Activated T-helper 1 cell treated with anti-CD3 and anti-CD28 coated beads, Interleukin-12 subunit alpha, Interleukin-12 subunit beta, Interleukin-2, Interleukin-4 antibody, amounts not matched to agents 30 ng/mL and 10 ng/mL and 1 ng/mL, durations not matched to agents 14 hours and 24 hours and 36 hours (primary cell): ENCODE data around the gene TPCN2. TPM values are rescaled to one million over a fixed set of nuclear protein-coding genes. Genes with fewer than 3 reads are reported as not detected.

Experiments used
- DNase-seq: peaks from one replicate; pipeline ENCODE4 v3.0.0; 2021; ENCODE audit warnings: low spot score
- H3K27ac Mint-ChIP-seq: one replicate; pipeline ENCODE4 v1.8.0; 2021; ENCODE audit warnings: mild to moderate bottlenecking, mixed read lengths
- H3K27me3 Mint-ChIP-seq: one replicate; pipeline ENCODE4 v1.8.0; 2022; ENCODE audit warnings: mild to moderate bottlenecking, moderate library complexity, mixed read lengths; ENCODE audit not compliant: insufficient read depth
- H3K36me3 Mint-ChIP-seq: one replicate; pipeline ENCODE4 v1.8.0; 2021; ENCODE audit warnings: low read depth, mixed read lengths
- H3K4me1 Mint-ChIP-seq: one replicate; pipeline ENCODE4 v1.8.0; 2021; ENCODE audit warnings: low read depth, mixed read lengths
- H3K4me3 Mint-ChIP-seq: one replicate; pipeline ENCODE4 v1.8.0; 2021; ENCODE audit warnings: mild to moderate bottlenecking, moderate library complexity, mixed read lengths
- H3K9me3 Mint-ChIP-seq: one replicate; pipeline ENCODE4 v1.8.0; 2021; ENCODE audit warnings: mixed read lengths
- intact Hi-C: fragments of 100-400 bp; cut with micrococcal nuclease; formaldehyde crosslinking; loops from one replicate; pipeline ENCODE4 v1.15.1; 2024
- total RNA-seq: library from RNA; stranded (reverse); gene quantifications from 2 replicates; pipeline ENCODE4 v1.2.3, GENCODE V29; 2022

TPCN2 gene
- total RNA-seq, 1 donor from 2014 or later, result 19.2 TPM

- Mint-ChIP-seq H3K4me1 (peaks cover 14% of the 10 kb centered on the region), H3K27ac (peak overlapping the region; percentile 18), H3K36me3 (peaks cover 1% of the 10 kb centered on the region), H3K4me3 (no peak overlapping the region), H3K27me3 (peaks cover 3% of the 10 kb centered on the region), H3K9me3 (no peaks in the 10 kb centered on the region)
- DNase-seq, result no peak
- intact Hi-C loops, result no loop called here
Observed at GRCh38 chr11:69051381-69052342, 2.9 kb downstream of the TPCN2 start.

GRCh38 chr11:69052343-69053168 lies 3.8 kb downstream of the TPCN2 start:
- Mint-ChIP-seq H3K4me1 (peaks cover 14% of the 10 kb centered on the region), H3K27me3 (no peaks in the 10 kb centered on the region), H3K36me3 (peaks cover 1% of the 10 kb centered on the region), H3K27ac (no peak overlapping the region), H3K4me3 (no peak overlapping the region), H3K9me3 (no peaks in the 10 kb centered on the region)
- intact Hi-C loops, result no loop called here
- no peak for DNase-seq

GRCh38 chr11:69053169-69053477 lies 4.4 kb downstream of the TPCN2 start:
- Mint-ChIP-seq H3K27ac (peak overlapping the region; percentile 18), H3K4me1 (peaks cover 10% of the 10 kb centered on the region), H3K9me3 (no peaks in the 10 kb centered on the region), H3K36me3 (peaks cover 1% of the 10 kb centered on the region), H3K27me3 (no peaks in the 10 kb centered on the region), H3K4me3 (no peak overlapping the region)
- no peak for DNase-seq
- intact Hi-C loops, result no loop called here

- H3K27me3 Mint-ChIP-seq, result no peaks in the 10 kb centered on the region
- H3K36me3 Mint-ChIP-seq, result peaks cover 1% of the 10 kb centered on the region
- H3K27ac Mint-ChIP-seq, result peak overlapping the region; percentile 18
- H3K9me3 Mint-ChIP-seq, result no peaks in the 10 kb centered on the region
- H3K4me1 Mint-ChIP-seq, result peaks cover 5% of the 10 kb centered on the region
- intact Hi-C loops, result no loop called here
- DNase-seq, result no peak
- no peak overlapping the region for H3K4me3 Mint-ChIP-seq
Observed at GRCh38 chr11:69053546-69054396, 5.0 kb downstream of the TPCN2 start.

GRCh38 chr11:69054397-69055211 lies 5.9 kb downstream of the TPCN2 start:
- Mint-ChIP-seq H3K4me3 (no peak overlapping the region), H3K27me3 (no peaks in the 10 kb centered on the region), H3K36me3 (peaks cover 1% of the 10 kb centered on the region), H3K9me3 (no peaks in the 10 kb centered on the region), H3K4me1 (peaks cover 3% of the 10 kb centered on the region), H3K27ac (no peak overlapping the region)
- no peak for DNase-seq
- intact Hi-C loops, result no loop called here

GRCh38 chr11:69055212-69055586 lies 6.5 kb downstream of the TPCN2 start:
- intact Hi-C loops, result no loop called here

GRCh38 chr11:69055598-69056516 lies 7.1 kb downstream of the TPCN2 start:
- Mint-ChIP-seq H3K4me3 (no peak overlapping the region), H3K36me3 (peaks cover 1% of the 10 kb centered on the region), H3K4me1 (no peaks in the 10 kb centered on the region), H3K27me3 (no peaks in the 10 kb centered on the region), H3K9me3 (no peaks in the 10 kb centered on the region), H3K27ac (no peak overlapping the region)
- intact Hi-C loops, result no loop called here
- no peak for DNase-seq

More at GRCh38 chr11:69055212-69055586, 6.5 kb downstream of the TPCN2 start:
- Mint-ChIP-seq H3K4me1 (no peaks in the 10 kb centered on the region), H3K27ac (no peak overlapping the region), H3K36me3 (peaks cover 1% of the 10 kb centered on the region), H3K27me3 (no peaks in the 10 kb centered on the region), H3K9me3 (no peaks in the 10 kb centered on the region), H3K4me3 (no peak overlapping the region)
- no peak for DNase-seq

GRCh38 chr11:69057236-69057635 lies 8.5 kb downstream of the TPCN2 start:
- H3K27ac Mint-ChIP-seq, result no peak overlapping the region
- H3K9me3 Mint-ChIP-seq, result no peaks in the 10 kb centered on the region
- intact Hi-C loops, result no loop called here
- no peak for DNase-seq
- H3K4me3 Mint-ChIP-seq, result no peak overlapping the region
- peaks cover 1% of the 10 kb centered on the region for H3K36me3 Mint-ChIP-seq
- H3K27me3 Mint-ChIP-seq, result no peaks in the 10 kb centered on the region
- H3K4me1 Mint-ChIP-seq, result no peaks in the 10 kb centered on the region

- no peak overlapping the region for H3K4me3 Mint-ChIP-seq
- peaks cover 1% of the 10 kb centered on the region for H3K36me3 Mint-ChIP-seq
- H3K27me3 Mint-ChIP-seq, result no peaks in the 10 kb centered on the region
- no peak for DNase-seq
- no peaks in the 10 kb centered on the region for H3K4me1 Mint-ChIP-seq
- no peak overlapping the region for H3K27ac Mint-ChIP-seq
- intact Hi-C loops, result no loop called here
- no peaks in the 10 kb centered on the region for H3K9me3 Mint-ChIP-seq
Observed at GRCh38 chr11:69057801-69058200, 9.1 kb downstream of the TPCN2 start.

- Mint-ChIP-seq H3K36me3 (peaks cover 1% of the 10 kb centered on the region), H3K27ac (no peak overlapping the region), H3K9me3 (no peaks in the 10 kb centered on the region), H3K27me3 (no peaks in the 10 kb centered on the region), H3K4me3 (no peak overlapping the region), H3K4me1 (no peaks in the 10 kb centered on the region)
- DNase-seq, result no peak
- intact Hi-C loops, result no loop called here
Observed at GRCh38 chr11:69058511-69059270, 10.0 kb downstream of the TPCN2 start.

- no peaks in the 10 kb centered on the region for H3K4me1 Mint-ChIP-seq
- H3K36me3 Mint-ChIP-seq, result peaks cover 1% of the 10 kb centered on the region
- intact Hi-C loops, result no loop called here
- H3K27me3 Mint-ChIP-seq, result no peaks in the 10 kb centered on the region
- DNase-seq, result no peak
- no peaks in the 10 kb centered on the region for H3K9me3 Mint-ChIP-seq
- no peak overlapping the region for H3K27ac Mint-ChIP-seq
- no peak overlapping the region for H3K4me3 Mint-ChIP-seq
Observed at GRCh38 chr11:69059429-69059828, 10.7 kb downstream of the TPCN2 start.
